DMS53 treated with DMSO at 0.1 percent for 48 hours (cell line): Measurements from ENCODE around the gene MAPRE3.
A peak's percentile ranks its signal among the peaks of the same experiment; 100 is the strongest.

Source experiments
- DNase-seq: peaks from one replicate; lab custom pipeline; 2025; ENCODE audit not compliant: unreplicated experiment; lab: John Stamatoyannopoulos, UW

MAPRE3 gene

GRCh38 chr2:27010139-27010538 lies 39.7 kb downstream of the MAPRE3 start:
- DNase-seq, result no peak

DNA sequence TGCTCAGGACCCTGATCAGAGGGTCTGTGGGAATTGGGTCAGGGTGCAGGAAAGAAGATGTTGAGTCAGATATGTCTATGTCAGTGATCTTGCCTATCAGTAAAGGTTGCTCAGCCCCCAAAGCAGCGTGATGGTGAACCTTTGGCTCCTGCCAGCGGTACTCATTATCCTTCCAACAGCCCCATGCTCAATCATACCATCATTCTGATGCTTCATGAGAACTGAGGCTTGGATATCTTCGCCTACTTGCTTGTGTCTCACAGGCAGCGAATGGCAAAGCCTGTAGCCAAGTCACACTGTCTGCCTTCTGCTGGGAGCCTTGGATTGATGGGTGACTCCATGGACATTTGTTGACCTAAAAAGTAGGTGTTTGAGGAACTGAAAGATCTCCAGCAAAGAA lies 43.3 kb downstream of the MAPRE3 start:
- no peak for DNase-seq

GRCh38 chr2:27014771-27015433 lies 44.5 kb downstream of the MAPRE3 start:
- no peak for DNase-seq

DNA sequence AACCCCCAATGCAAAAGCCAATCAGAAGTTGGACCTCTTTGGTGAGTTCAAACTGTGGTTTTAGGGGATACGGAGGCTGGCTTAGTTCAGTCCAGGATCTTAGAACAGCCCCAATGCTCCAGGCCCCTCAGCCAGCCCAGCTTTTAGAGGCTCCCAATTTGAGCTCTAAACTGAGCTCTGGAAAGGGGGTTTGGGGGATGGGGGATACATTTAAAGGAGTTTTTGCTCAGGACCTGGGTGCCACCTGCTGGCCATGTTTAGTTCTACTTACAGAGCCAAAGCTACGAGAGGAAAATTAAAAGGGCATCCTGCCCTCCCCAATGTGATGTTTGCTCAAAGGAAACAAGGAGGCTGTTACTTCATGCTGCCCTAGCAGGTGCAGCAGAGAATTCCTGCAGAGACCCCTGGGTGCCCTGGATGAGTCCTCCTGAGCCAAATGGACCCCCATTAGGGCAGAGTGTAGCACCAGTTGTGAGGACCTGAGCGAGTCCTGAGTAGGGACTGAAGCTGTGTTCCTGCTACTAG lies 46.4 kb downstream of the MAPRE3 start:
- peak; percentile 14 for DNase-seq

GRCh38 chr2:27018142-27018541 lies 47.7 kb downstream of the MAPRE3 start:
- no peak for DNase-seq

GRCh38 chr2:27019459-27019858 lies 49.0 kb downstream of the MAPRE3 start:
- DNase-seq, result no peak

GRCh38 chr2:27019931-27020855 lies 49.8 kb downstream of the MAPRE3 start:
- DNase-seq, result no peak

DNA sequence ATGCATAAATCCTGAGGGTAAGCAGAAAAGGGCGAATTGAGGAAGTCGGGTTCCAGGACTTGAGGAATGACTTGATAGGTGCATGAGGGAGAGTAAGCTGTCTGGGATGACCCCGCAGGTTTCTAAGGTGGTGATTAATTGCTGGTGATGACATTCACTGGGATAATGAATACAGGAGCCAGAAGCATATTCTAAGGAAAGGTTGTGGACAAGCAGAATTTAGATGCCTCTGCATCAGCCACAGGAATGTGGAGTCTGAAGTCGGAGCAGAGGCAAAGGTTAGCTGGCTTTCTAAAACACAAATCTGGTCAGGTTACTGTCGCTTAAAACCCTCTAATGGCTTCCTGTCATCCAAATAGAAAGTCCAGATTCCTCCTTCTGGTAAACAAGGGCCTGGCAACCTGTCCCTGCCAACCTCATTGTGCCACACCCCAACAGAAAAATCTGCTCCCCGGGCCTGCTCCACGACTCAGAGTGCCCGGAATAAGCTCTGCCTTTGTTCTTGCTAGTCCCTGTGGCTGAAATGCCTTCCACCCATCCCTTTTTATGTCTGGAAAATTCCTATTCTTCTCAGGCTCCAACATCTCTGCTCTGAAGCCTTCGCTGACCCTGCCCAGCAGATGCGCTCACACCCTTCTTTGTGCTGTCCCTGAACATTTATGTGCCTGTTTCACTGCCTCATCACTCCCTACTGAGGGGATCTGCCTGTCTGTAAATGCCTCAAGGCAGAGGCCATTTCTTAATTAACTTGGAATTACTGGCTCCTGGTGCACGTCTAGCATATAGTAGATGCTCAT lies 51.0 kb downstream of the MAPRE3 start:
- no peak for DNase-seq

GRCh38 chr2:27023740-27024139 lies 53.3 kb downstream of the MAPRE3 start:
- no peak for DNase-seq

DNA sequence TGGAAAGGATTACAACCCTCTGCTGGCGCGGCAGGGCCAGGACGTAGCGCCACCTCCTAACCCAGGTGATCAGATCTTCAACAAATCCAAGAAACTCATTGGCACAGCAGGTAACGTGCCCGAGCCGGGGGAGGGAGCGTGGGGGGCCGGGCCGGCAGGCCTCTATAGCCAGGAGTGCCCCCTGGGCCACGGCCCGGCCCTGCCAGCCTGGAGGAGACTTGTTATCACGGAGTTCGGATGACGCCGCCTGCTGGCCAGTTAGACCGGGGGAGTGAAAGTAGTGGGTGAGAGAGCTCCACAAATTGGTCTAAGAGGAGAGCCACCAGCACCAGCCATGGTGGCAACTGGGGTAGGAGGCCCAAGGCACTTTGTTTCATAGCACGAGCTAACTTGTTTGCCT lies 53.8 kb downstream of the MAPRE3 start:
- DNase-seq, result no peak

- DNase-seq, result no peak
Observed at GRCh38 chr2:27024812-27025211, 54.4 kb downstream of the MAPRE3 start.

- DNase-seq, result no peak
Observed at GRCh38 chr2:27025281-27025800, 54.9 kb downstream of the MAPRE3 start.

DNA sequence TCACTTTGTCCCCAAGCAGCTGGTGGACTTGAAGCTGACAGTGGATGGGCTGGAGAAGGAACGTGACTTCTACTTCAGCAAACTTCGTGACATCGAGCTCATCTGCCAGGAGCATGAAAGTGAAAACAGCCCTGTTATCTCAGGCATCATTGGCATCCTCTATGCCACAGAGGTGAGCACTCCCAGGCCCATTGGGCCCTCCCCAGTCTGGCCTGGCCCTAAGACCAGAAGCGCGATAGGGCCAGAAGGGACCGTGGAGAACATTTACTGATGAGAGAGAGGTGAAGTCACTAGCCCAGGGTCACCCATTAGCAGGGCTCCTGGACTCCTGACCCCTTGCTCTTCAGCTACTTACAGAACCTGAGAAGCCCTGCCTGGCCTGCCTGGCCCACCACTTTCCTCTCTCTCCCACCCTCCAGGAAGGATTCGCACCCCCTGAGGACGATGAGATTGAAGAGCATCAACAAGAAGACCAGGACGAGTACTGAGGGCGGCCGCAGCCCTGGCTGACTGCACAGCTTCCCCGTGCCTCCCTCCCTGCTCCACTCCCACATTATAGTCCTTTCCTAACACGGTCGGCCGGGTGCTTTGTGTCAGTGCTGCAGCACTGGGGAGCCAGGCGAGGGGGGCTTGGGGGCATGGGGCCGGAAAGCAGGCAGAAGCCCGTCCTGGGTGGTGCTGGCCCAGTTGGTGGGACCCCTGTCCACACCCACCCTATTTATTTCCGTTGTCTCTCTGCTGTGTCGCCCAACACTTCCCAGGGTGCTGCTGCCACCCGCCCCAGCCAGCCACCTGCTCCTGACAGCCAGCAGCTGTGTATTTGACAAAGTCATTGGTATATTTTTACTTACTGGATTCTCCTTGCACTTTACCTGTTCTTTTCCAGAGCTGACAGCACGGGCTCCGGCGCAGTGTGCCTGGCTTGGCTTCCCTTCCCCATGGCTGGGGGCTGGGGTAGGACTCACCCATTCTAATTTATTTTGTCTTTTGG lies 55.7 kb downstream of the MAPRE3 start:
- DNase-seq, result no peak

GRCh38 chr2:27027211-27027651 lies 56.8 kb downstream of the MAPRE3 start:
- no peak for DNase-seq

DNA sequence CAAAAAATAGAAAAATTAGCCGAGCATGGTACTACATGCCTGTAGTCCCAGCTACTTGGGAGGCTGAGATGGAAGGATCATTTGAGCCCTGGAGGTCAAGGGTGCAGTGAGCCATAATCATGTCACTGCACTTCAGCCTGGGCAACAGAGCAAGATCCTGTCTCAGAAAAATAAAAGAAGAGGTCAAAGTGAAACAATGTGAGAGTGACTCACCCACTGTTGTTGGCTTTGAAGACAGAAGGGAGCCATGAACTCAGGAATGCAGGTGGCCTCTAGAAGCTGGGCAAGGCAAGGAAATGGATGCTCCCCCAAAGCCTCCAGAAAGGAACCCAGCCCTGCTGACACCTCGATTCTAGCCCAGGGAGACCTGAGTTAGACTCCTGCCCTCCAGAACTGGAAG lies 58.6 kb downstream of the MAPRE3 start:
- DNase-seq, result no peak

DNA sequence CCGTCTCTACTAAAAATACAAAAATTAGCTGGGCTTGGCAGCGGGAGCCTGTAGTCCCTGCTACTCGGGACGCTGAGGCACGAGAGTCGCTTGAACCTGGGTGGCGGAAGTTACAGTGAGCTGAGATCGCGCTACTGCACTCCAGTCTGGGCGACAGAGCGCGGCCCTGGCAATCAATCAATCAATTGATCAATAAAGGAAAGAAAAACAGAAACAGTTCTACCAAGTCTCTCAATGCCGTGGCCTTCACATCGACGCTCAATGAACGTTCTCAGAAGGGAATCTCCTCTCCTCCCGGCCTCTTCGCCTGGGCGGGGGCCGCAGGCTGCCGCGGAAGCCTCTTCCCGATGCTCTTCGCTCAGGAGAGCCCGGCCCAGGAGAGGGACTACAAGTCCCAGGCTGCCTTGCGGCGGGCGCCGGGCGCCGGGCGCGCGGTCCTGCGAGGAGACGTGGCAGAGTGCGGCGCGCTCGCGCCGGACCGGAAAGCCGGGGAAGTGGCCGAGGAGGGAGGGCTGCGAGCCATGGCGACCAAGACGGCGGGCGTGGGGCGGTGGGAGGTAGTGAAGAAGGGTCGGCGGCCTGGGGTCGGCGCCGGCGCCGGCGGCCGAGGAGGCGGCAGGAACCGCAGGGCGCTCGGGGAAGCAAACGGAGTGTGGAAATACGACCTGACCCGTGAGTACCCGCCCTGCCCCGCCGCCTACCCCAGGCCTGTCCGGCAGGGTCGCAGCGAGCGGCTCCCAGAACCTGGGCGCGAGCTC lies 62.2 kb downstream of the MAPRE3 start, which contains the start of gene TMEM214:
Gene TMEM214 (plus strand): TSS at position 471 of the 758 bp plus-strand sequence. CDS start 51 bp downstream, at position 522.
- peak; percentile 74 for DNase-seq

- no peak for DNase-seq
Observed at GRCh38 chr2:27033253-27033852, 62.9 kb downstream of the MAPRE3 start.

- DNase-seq, result no peak
Observed at GRCh38 chr2:27038012-27038411, 67.6 kb downstream of the MAPRE3 start.
